ENCODE data around the gene MAP7.
A peak's percentile ranks its signal among the peaks of the same experiment; 100 is the strongest.

MAP7 gene

GRCh38 chr6:136551103-136551502 is 881 bp upstream of the MAP7 start:
- WGBS (ENCODE audit: insufficient coverage): 64% methylated on average over 7 of the region's 8 CpGs
- CTCF ChIA-PET: interaction anchor here (0.6 to 5.5 kb wide), 10 partner anchors 11 to 236 kb away, joined by 3 to 89 read pairs (median 6); no protein-coding TSS in a partner anchor
- POLR2A ChIA-PET: interaction anchor here (0.7 kb wide), 1 partner anchor 19 kb away, joined by 3 read pairs; no protein-coding TSS in a partner anchor
- Histone ChIP-seq H3K27me3 (replicated peaks in 2 of 5; ENCODE audit: control insufficient read depth in 4 of 5, insufficient read depth in 5 of 5, low read length in 4 of 5) (peaks cover 0 to 2% (median 0%) of the 10 kb centered on the region in 5 experiments), H3K4me3 (ENCODE audit: control insufficient read depth in 1 of 7, extremely low read depth in 1 of 7, insufficient read depth in 4 of 7, low read depth in 2 of 7, low read length in 6 of 7) (peak overlapping the region in 5 of 7 experiments; percentile 75 to 88 (median 86)), H3K9me3 (ENCODE audit: control extremely low read depth in 1 of 5, control insufficient read depth in 4 of 5, insufficient read depth in 2 of 5, low read depth in 1 of 5, low read length in 4 of 5) (no peaks in the 10 kb centered on the region), H3K4me1 (ENCODE audit: control extremely low read depth in 1 of 4, control insufficient read depth in 4 of 4, insufficient read depth in 4 of 4, low read length in 3 of 4) (peaks cover 0 to 34% (median 21%) of the 10 kb centered on the region in 4 experiments), H3K36me3 (ENCODE audit: control insufficient read depth in 4 of 4, insufficient read depth in 4 of 4, low read length in 3 of 4) (peaks cover 0 to 7% (median 4%) of the 10 kb centered on the region in 4 experiments), H3K27ac (ENCODE audit: insufficient read depth in 1 of 2, low read depth in 1 of 2, low read length in 2 of 2, poor library complexity in 1 of 2, severe bottlenecking in 2 of 2) (no peak overlapping the region)
- DNase-seq: no peak

GRCh38 chr6:136550045-136550329 is 235 bp downstream of the MAP7 start:
- H3K27ac ChIP-seq (ENCODE audit: insufficient read depth in 1 of 2, low read depth in 1 of 2, low read length in 2 of 2, poor library complexity in 1 of 2, severe bottlenecking in 2 of 2): peak overlapping the region in 1 of 2 experiments; percentile 46
- POLR2A ChIA-PET: interaction anchor here (1.0 kb wide), 1 partner anchor 25 kb away, joined by 3 read pairs; no protein-coding TSS in a partner anchor

GRCh38 chr6:136549300-136550044 is 750 bp downstream of the MAP7 start:
- H3K27me3 ChIP-seq (replicated peaks in 2 of 5; ENCODE audit: control insufficient read depth in 4 of 5, insufficient read depth in 5 of 5, low read length in 4 of 5): peaks cover 0 to 2% (median 0%) of the 10 kb centered on the region in 5 experiments
- 1% methylated on average over 39 of the region's 42 CpGs for WGBS (ENCODE audit: insufficient coverage)
- peak overlapping the region in 1 of 2 experiments; percentile 46 for H3K27ac ChIP-seq (ENCODE audit: insufficient read depth in 1 of 2, low read depth in 1 of 2, low read length in 2 of 2, poor library complexity in 1 of 2, severe bottlenecking in 2 of 2)
- ChIA-PET POLR2A (interaction anchor here (1.0 kb wide), 1 partner anchor 24 kb away, joined by 3 read pairs; no protein-coding TSS in a partner anchor), CTCF (interaction anchor here (0.6 to 5.5 kb wide), 30 partner anchors 8 to 299 kb away, joined by 3 to 89 read pairs (median 4); partner anchors contain the start of gene BCLAF1)
- DNase-seq: peak in 2 of 3 donors; percentile 33 to 45
- no peaks in the 10 kb centered on the region for H3K36me3 ChIP-seq (ENCODE audit: control insufficient read depth in 4 of 4, insufficient read depth in 4 of 4, low read length in 3 of 4)
- H3K9me3 ChIP-seq (ENCODE audit: control extremely low read depth in 1 of 5, control insufficient read depth in 4 of 5, insufficient read depth in 2 of 5, low read depth in 1 of 5, low read length in 4 of 5): no peaks in the 10 kb centered on the region
- H3K4me1 ChIP-seq (ENCODE audit: control extremely low read depth in 1 of 4, control insufficient read depth in 4 of 4, insufficient read depth in 4 of 4, low read length in 3 of 4): peaks cover 0 to 34% (median 21%) of the 10 kb centered on the region in 4 experiments
- peak overlapping the region; percentile 60 to 88 (median 81) for H3K4me3 ChIP-seq (ENCODE audit: control insufficient read depth in 1 of 7, extremely low read depth in 1 of 7, insufficient read depth in 4 of 7, low read depth in 2 of 7, low read length in 6 of 7)

More at GRCh38 chr6:136550045-136550329, 235 bp downstream of the MAP7 start:
- Histone ChIP-seq H3K9me3 (ENCODE audit: control extremely low read depth in 1 of 5, control insufficient read depth in 4 of 5, insufficient read depth in 2 of 5, low read depth in 1 of 5, low read length in 4 of 5) (no peaks in the 10 kb centered on the region), H3K4me1 (ENCODE audit: control extremely low read depth in 1 of 4, control insufficient read depth in 4 of 4, insufficient read depth in 4 of 4, low read length in 3 of 4) (peaks cover 0 to 34% (median 21%) of the 10 kb centered on the region in 4 experiments), H3K36me3 (ENCODE audit: control insufficient read depth in 4 of 4, insufficient read depth in 4 of 4, low read length in 3 of 4) (peaks cover 0 to under 1% (median 0%) of the 10 kb centered on the region in 4 experiments), H3K4me3 (ENCODE audit: control insufficient read depth in 1 of 7, extremely low read depth in 1 of 7, insufficient read depth in 4 of 7, low read depth in 2 of 7, low read length in 6 of 7) (peak overlapping the region; percentile 60 to 88 (median 81)), H3K27me3 (replicated peaks in 2 of 5; ENCODE audit: control insufficient read depth in 4 of 5, insufficient read depth in 5 of 5, low read length in 4 of 5) (peaks cover 0 to 2% (median 0%) of the 10 kb centered on the region in 5 experiments)
- DNase-seq: no peak
- 0% methylated on average over 39 of the region's 46 CpGs for WGBS (ENCODE audit: insufficient coverage)
- CTCF ChIA-PET: interaction anchor here (0.6 to 5.5 kb wide), 20 partner anchors 10 to 260 kb away, joined by 3 to 89 read pairs (median 4); partner anchors contain the start of gene BCLAF1

GRCh38 chr6:136548582-136549299 is 1.5 kb downstream of the MAP7 start:
- ChIA-PET CTCF (interaction anchor here (0.7 to 5.5 kb wide), 19 partner anchors 9 to 298 kb away, joined by 3 to 89 read pairs (median 4); no protein-coding TSS in a partner anchor), POLR2A (no interaction called here)

GRCh38 chr6:136547871-136548270 is 2.4 kb downstream of the MAP7 start:
- Histone ChIP-seq H3K36me3 (ENCODE audit: control insufficient read depth in 4 of 4, insufficient read depth in 4 of 4, low read length in 3 of 4) (no peaks in the 10 kb centered on the region), H3K9me3 (ENCODE audit: control extremely low read depth in 1 of 5, control insufficient read depth in 4 of 5, insufficient read depth in 2 of 5, low read depth in 1 of 5, low read length in 4 of 5) (no peaks in the 10 kb centered on the region), H3K27me3 (replicated peaks in 2 of 5; ENCODE audit: control insufficient read depth in 4 of 5, insufficient read depth in 5 of 5, low read length in 4 of 5) (peaks cover 0 to 2% (median 0%) of the 10 kb centered on the region in 5 experiments), H3K4me1 (ENCODE audit: control extremely low read depth in 1 of 4, control insufficient read depth in 4 of 4, insufficient read depth in 4 of 4, low read length in 3 of 4) (peaks cover 0 to 27% (median 21%) of the 10 kb centered on the region in 4 experiments), H3K27ac (ENCODE audit: insufficient read depth in 1 of 2, low read depth in 1 of 2, low read length in 2 of 2, poor library complexity in 1 of 2, severe bottlenecking in 2 of 2) (no peak overlapping the region), H3K4me3 (ENCODE audit: control insufficient read depth in 1 of 7, extremely low read depth in 1 of 7, insufficient read depth in 4 of 7, low read depth in 2 of 7, low read length in 6 of 7) (peak overlapping the region in 1 of 7 experiments; percentile 86)
- ChIA-PET CTCF (interaction anchor here (0.8 to 5.2 kb wide), 22 partner anchors 8 to 342 kb away, joined by 3 to 33 read pairs (median 5); no protein-coding TSS in a partner anchor), POLR2A (interaction anchor here (0.9 kb wide), 1 partner anchor 23 kb away, joined by 5 read pairs; no protein-coding TSS in a partner anchor)
- DNase-seq: no peak
- no CpG with 5 or more reads among the region's 1 CpG for WGBS (ENCODE audit: insufficient coverage)

More at GRCh38 chr6:136548582-136549299, 1.5 kb downstream of the MAP7 start:
- H3K36me3 ChIP-seq (ENCODE audit: control insufficient read depth in 4 of 4, insufficient read depth in 4 of 4, low read length in 3 of 4): no peaks in the 10 kb centered on the region
- peaks cover 0 to 34% (median 21%) of the 10 kb centered on the region in 4 experiments for H3K4me1 ChIP-seq (ENCODE audit: control extremely low read depth in 1 of 4, control insufficient read depth in 4 of 4, insufficient read depth in 4 of 4, low read length in 3 of 4)
- H3K4me3 ChIP-seq (ENCODE audit: control insufficient read depth in 1 of 7, extremely low read depth in 1 of 7, insufficient read depth in 4 of 7, low read depth in 2 of 7, low read length in 6 of 7): peak overlapping the region in 5 of 7 experiments; percentile 75 to 88 (median 86)
- peaks cover 0 to 2% (median 0%) of the 10 kb centered on the region in 5 experiments for H3K27me3 ChIP-seq (replicated peaks in 2 of 5; ENCODE audit: control insufficient read depth in 4 of 5, insufficient read depth in 5 of 5, low read length in 4 of 5)
- DNase-seq: no peak
- 85% methylated on average over 13 of the region's 14 CpGs for WGBS (ENCODE audit: insufficient coverage)
- H3K9me3 ChIP-seq (ENCODE audit: control extremely low read depth in 1 of 5, control insufficient read depth in 4 of 5, insufficient read depth in 2 of 5, low read depth in 1 of 5, low read length in 4 of 5): no peaks in the 10 kb centered on the region
- H3K27ac ChIP-seq (ENCODE audit: insufficient read depth in 1 of 2, low read depth in 1 of 2, low read length in 2 of 2, poor library complexity in 1 of 2, severe bottlenecking in 2 of 2): no peak overlapping the region

- ChIA-PET CTCF (interaction anchor here (0.6 to 5.2 kb wide), 32 partner anchors 8 to 343 kb away, joined by 3 to 33 read pairs (median 4); no protein-coding TSS in a partner anchor), POLR2A (interaction anchor here (0.9 kb wide), 1 partner anchor 22 kb away, joined by 5 read pairs; no protein-coding TSS in a partner anchor)
- DNase-seq: peak; percentile 77 to 88 (median 87)
- no peaks in the 10 kb centered on the region for H3K36me3 ChIP-seq (ENCODE audit: control insufficient read depth in 4 of 4, insufficient read depth in 4 of 4, low read length in 3 of 4)
- WGBS (ENCODE audit: insufficient coverage): 0% methylated on average over 2 of the region's 4 CpGs
- H3K27ac ChIP-seq (ENCODE audit: insufficient read depth in 1 of 2, low read depth in 1 of 2, low read length in 2 of 2, poor library complexity in 1 of 2, severe bottlenecking in 2 of 2): no peak overlapping the region
- H3K9me3 ChIP-seq (ENCODE audit: control extremely low read depth in 1 of 5, control insufficient read depth in 4 of 5, insufficient read depth in 2 of 5, low read depth in 1 of 5, low read length in 4 of 5): no peaks in the 10 kb centered on the region
- H3K27me3 ChIP-seq (replicated peaks in 2 of 5; ENCODE audit: control insufficient read depth in 4 of 5, insufficient read depth in 5 of 5, low read length in 4 of 5): peaks cover 0 to 2% (median 0%) of the 10 kb centered on the region in 5 experiments
- H3K4me3 ChIP-seq (ENCODE audit: control insufficient read depth in 1 of 7, extremely low read depth in 1 of 7, insufficient read depth in 4 of 7, low read depth in 2 of 7, low read length in 6 of 7): no peak overlapping the region
- peaks cover 0 to 27% (median 21%) of the 10 kb centered on the region in 4 experiments for H3K4me1 ChIP-seq (ENCODE audit: control extremely low read depth in 1 of 4, control insufficient read depth in 4 of 4, insufficient read depth in 4 of 4, low read length in 3 of 4)
Measured at GRCh38 chr6:136547336-136547735, 2.9 kb downstream of the MAP7 start.

Data from common myeloid progenitor, CD34-positive (primary cell).